NCI-H82 (cell line): ENCODE measurements around the gene GPC6.

Source experiments
- DNase-seq: peaks from one replicate; lab custom pipeline; 2025; lab: John Stamatoyannopoulos, UW

The GPC6 gene

GRCh38 chr13:94033830-94034642 lies 807.4 kb downstream of the GPC6 start:
- no peak for DNase-seq

DNA sequence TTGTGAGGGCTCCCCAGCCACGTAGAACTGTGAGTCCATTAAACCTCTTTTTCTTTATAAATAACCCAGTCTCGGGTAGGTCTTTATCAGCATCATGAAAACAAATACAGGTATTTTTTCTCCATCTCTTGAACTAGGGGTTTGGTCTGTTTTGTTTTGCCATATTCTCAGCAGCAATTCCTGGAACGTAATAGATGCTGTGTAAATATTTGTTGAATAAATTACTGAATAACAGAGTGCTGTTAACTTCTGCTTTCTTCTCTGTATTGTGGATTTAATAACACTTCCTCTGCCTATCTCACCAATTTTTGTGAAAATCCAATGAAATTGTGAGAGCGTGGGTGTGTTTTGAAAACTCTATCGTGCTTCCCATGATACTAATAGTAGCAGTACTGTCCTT lies 823.4 kb downstream of the GPC6 start:
- DNase-seq, result no peak

- DNase-seq, result peak; percentile 100
These were observed 824.1 kb downstream of the GPC6 start for GRCh38 chr13:94050686-94051085.

DNA sequence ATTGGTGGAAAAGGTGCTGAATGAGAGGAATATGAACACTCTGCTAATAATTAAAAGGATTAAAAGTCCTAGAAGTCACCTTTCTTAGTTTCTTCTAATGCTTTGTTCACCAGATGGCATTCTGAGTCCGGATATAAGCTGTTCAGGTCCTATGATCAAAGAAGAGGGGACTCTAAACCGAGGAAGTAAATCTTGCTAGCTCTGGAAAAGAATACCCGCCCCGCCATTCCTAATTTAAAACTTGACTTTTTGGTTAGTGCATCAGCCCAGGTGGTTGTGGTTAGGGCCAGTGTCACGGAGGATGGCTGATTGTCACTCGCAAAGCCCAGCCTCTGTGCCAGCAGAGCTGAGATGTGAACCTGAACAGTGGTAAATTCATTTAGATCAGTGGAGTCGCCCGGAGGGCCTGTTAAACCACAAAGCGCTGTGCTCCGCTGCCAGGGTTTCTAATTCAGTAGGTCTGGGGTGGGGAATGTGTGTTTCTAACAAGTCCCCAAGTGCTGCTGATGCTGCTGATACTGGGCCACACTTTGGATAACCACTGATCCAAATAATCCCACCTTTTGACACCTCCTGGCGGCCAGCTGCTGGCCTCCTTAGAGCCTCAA lies 827.5 kb downstream of the GPC6 start:
- DNase-seq, result peak; percentile 99

- peak; percentile 89 for DNase-seq
These were observed 829.9 kb downstream of the GPC6 start for GRCh38 chr13:94056362-94056990.

DNA sequence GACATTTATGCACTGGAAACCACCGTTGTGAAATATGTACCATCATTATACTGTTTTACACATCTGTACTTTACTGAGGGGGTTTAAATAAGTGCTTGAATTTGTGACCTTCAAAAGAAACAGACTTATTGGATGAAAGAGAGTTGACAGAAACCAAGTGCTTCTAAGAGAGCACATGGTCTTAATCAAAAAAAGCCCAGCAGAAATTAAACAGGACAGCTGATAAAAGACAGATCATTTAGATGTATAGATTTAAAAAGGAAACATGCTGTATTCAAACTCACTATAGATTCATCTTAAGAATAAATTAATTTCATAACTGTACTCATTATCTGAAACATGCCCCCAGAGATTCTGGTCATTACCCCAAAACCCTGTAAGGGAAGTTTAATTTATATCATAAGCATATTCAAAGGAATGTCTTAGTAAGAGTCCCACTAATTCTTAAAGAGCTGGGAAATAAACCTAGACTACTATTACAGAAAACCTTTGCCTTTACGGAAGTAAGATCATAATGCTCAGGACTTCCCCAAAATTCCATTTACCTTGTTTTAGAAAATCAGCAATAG lies 831.1 kb downstream of the GPC6 start:
- no peak for DNase-seq

GRCh38 chr13:94058821-94059360 lies 832.3 kb downstream of the GPC6 start:
- peak; percentile 81 for DNase-seq

DNA sequence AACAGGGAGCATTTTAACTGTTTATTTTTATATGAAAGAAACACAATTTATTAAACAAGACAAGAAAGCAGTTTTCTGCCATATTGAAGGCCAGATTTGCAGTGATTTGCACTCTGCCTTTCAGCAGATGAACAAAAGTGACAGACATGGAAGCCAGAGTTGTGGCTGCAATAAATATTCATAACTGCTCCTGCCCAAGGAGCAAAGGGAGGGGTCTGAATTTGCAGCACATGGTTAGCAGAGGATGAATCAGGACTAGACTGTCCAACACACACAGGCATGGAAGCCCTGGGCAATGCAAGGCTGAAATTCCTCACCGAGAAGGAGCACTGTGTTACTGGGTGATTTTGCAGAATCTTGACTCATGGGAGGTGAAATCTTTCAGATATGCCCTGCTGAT lies 834.7 kb downstream of the GPC6 start:
- peak; percentile 64 for DNase-seq

DNA sequence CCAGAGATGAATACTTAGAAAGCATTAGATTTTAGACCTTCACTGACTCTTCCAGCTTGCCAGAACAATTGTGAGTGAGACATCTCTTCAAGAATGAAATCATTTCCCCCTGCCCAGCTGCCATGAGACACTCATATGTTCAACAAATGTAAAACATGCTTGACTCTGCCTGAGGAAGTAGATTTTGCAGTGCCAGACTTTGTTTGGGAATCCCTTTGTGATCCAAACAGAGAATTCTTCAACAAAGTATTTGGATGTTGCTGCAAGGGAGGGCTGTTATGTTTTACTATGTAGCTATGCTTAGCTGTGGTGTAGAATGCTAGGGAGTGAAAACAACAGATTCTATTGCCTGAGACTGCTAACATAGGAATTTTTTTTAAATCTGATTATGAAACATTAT lies 836.5 kb downstream of the GPC6 start:
- no peak for DNase-seq

DNA sequence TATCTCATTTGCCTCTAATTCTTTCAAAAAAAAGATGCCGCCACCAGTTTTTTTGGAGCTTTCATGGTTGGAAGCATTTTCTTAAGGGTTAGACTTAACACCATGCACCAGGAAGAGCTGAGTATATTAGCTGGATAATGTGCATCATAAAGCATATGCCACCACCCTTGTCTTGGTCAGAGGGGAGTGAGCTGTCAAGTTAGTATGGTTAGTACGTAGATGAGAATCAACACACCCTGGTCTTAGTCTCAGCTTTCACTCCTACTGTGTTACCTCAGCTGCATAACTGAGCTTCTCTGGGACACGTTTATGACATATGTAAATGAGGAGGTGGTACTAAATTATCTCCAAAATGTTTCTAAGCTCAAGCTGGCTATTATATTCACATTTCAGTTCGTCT lies 837.2 kb downstream of the GPC6 start:
- DNase-seq, result peak; percentile 68

- DNase-seq, result peak; percentile 77
These were observed 839.1 kb downstream of the GPC6 start for GRCh38 chr13:94065741-94066140.

DNA sequence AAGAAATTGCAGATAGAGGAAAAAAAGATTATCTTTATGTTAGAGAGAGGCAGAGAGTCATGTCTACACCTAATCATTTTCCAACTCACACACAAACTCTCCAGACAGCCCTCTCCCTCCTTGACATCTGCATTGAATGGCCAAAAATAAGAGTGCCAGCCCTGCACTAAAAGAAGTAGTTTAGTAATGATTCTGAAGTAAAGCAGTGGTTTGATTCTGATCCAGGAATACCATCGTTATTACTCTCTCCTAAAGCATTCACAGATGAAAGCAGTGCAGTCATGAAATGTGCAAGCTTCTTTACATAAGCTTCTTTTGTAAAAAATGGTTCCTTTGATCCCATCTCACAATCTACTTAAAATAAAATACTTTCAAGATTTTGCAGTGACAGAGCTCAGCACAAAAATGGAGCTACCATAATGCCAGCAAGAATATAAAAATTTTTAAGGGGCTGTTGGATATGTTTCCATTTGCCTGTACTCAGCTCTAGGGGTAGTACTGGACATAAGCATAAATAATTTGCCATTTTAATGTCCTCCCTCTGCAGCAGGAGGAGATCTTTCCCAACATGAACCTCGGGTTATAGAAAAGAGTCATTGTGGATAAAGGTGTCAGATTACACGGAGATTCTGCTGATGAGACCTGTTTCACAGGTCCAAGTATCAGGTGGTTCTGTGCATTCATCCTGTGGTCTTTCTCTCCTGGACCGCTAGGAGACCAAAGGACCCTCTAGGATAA lies 846.6 kb downstream of the GPC6 start:
- no peak for DNase-seq

DNA sequence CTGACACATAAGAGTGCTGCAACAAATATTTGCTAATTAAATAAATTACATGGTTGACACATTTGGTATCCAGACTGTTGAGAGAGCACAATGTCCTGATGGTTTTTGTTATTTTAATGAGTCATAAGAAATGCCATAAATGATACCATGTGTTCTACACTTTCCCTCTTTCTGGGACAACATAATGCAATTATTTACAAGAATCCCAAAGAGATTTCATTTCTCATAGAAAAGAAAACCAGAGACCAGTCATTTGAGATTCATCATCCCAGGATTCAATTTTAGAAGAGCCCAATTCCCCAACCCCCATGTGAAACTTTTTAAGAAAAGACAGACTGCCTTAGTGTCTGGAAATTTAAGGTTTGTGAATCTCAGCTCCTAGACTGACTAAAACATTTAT lies 853.3 kb downstream of the GPC6 start:
- no peak for DNase-seq

- no peak for DNase-seq
These were observed 853.9 kb downstream of the GPC6 start for GRCh38 chr13:94080527-94080926.

DNA sequence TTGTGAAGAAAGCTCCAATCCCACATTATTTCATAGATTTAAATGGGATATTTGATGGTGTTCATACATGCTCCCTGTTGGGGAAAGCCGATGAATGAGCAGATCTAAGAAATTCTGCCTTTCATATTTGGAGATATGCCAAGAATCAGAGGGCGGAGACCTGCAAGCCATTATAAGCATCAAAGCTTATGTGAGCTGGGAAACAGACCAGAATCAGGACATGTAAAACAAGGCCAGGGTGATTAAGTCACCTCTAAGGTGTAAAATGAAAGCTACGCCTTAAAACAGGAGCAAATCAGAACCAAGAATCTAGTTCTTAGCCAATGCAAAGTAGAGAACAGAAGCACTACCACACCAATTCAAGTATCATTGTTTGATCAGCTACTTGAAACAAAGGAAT lies 860.5 kb downstream of the GPC6 start:
- DNase-seq, result no peak

DNA sequence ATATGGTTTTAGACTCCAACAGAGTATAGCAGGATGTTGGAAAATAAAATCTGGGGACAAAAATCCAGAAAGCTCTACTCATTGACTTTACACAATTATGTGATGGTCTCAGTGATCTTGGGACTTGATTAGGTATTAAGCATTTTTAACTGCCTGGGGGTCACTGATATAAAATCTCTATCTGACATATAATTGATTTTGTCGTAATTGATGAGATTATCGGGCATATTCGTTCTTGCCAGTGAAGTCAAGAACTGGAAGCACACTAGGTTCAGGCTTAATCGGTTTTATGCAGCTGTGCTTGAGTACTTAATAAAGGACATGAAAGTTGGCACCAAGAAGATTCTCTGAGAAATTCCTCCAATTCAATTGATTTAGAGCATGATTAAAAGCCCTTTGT lies 862.1 kb downstream of the GPC6 start:
- DNase-seq, result no peak

- DNase-seq, result no peak
These were observed 864.3 kb downstream of the GPC6 start for GRCh38 chr13:94090773-94091480.

GRCh38 chr13:94093652-94094315 lies 867.2 kb downstream of the GPC6 start:
- no peak for DNase-seq

DNA sequence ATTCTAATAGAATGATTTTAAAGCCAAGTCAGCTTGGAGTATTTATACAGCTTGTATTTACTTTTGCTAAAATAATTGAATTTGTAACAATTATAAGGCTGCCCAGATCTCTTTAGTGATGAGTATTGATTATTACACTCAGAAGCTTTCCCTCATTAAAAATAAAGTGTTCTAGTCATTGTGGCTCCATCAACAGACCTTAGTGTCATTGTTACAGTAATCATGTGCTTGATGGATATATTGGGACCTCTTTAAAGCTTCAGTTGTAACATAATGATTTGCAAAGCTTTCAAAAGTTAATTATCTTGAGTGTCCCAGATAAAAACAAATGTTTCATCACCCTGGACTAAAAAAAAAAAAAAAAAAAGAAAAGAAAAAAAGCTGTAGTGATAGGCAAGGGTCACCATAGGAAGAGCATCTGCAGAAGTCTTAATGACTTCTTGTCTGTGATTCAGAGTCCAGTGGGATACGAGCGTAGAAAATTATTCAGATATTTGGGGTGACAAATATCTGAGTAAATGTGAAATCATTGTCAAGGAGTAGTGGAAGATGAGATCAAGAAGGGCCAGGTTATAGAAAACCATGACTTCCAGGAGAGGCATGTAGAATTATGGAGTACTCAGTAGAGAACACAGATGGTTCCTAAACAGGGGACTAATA lies 883.2 kb downstream of the GPC6 start:
- no peak for DNase-seq

- DNase-seq, result no peak
These were observed 885.6 kb downstream of the GPC6 start for GRCh38 chr13:94112227-94112626.
